GM12892 (cell line): ENCODE data around the gene DAG1.
"Not testable (repeated sequence)": the region's sequence is repeated elsewhere in the genome, so short reads cannot be mapped to it uniquely, and the experiment has no call there.

Experiments used
- POLR2A ChIP-seq: IDR thresholded peaks from 2 replicates; pipeline ENCODE4 v1.6.1; 2011; ENCODE audit warnings: low read depth, low read length, control low read depth
- POLR2AphosphoS5 ChIP-seq: IDR thresholded peaks from 2 replicates; pipeline ENCODE4 v1.6.1; 2011; ENCODE audit warnings: low read depth, low read length, control low read depth
- TAF1 ChIP-seq: IDR thresholded peaks from 2 replicates; pipeline ENCODE4 v1.6.1; 2011; ENCODE audit warnings: low read depth, mild to moderate bottlenecking, control low read depth, low read length, borderline replicate concordance

- TF ChIP-seq POLR2AphosphoS5, POLR2A, TAF1: not testable (repeated sequence)
Observed at GRCh38 chr3:49496845-49497244, 26.8 kb downstream of the DAG1 start.
